ENCODE measurements around the gene BUB1.

Gene BUB1

DNA sequence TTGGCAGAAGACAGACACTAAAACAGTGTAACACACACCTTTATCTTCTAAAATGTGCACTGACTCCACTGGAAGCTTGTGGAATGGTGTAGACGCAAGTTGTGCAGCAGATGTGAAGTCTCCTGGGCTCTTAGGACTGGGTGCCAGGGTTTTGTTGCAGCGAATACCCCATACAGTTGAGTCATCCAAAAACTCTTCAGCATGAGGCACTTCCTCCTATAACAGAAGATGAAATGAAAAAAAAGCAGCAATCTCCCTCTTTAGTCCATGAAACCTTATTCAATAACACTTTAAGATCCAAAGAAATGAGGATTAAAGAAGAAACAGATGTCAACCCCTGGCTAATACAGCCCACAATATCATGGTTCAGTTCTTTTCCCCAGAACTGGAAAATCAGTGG, 22.2 kb downstream of the BUB1 start:
- DNase-seq (ENCODE audit: low read depth): no peak
- no peak overlapping the region for H3K4me3 ChIP-seq (ENCODE audit: low read depth, low read length)
- TF ChIP-seq CTCF (IDR thresholded peaks at IDR 0.05; ENCODE audit: low read depth, low read length, missing control alignments): no peak

- DNase-seq (ENCODE audit: low read depth): no peak
- H3K4me3 ChIP-seq (ENCODE audit: low read depth, low read length): no peak overlapping the region
- no peak for TF ChIP-seq CTCF (IDR thresholded peaks at IDR 0.05; ENCODE audit: low read depth, low read length, missing control alignments)
These were observed 24.0 kb downstream of the BUB1 start for GRCh38 chr2:110653861-110654260.

GRCh38 chr2:110650346-110650745, 27.5 kb downstream of the BUB1 start:
- H3K4me3 ChIP-seq (ENCODE audit: low read depth, low read length): no peak overlapping the region
- TF ChIP-seq CTCF (IDR thresholded peaks at IDR 0.05; ENCODE audit: low read depth, low read length, missing control alignments): no peak
- no peak for DNase-seq (ENCODE audit: low read depth)

DNA sequence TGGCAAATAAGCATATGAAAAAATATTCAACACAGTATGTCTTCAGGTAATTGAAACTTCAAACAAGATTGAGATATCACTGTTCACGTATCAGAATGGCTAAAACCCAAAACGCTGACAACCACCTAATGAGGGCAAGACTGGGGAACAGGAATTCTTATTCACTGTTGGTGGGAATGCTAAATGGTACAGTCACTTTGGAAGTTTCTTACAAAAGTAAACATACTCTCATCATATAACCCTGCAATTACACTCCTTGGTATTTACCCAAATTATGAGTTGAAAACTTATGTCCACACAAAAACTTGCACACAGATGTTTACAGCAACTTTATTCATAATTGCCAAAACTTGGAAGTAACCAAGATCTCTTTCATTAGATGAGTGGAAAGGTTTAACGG, 30.1 kb downstream of the BUB1 start:
- TF ChIP-seq CTCF (IDR thresholded peaks at IDR 0.05; ENCODE audit: low read depth, low read length, missing control alignments): no peak
- no peak for DNase-seq (ENCODE audit: low read depth)
- no peak overlapping the region for H3K4me3 ChIP-seq (ENCODE audit: low read depth, low read length)

- no peak for DNase-seq (ENCODE audit: low read depth)
- H3K4me3 ChIP-seq (ENCODE audit: low read depth, low read length): no peak overlapping the region
- TF ChIP-seq CTCF (IDR thresholded peaks at IDR 0.05; ENCODE audit: low read depth, low read length, missing control alignments): no peak
These were observed 32.2 kb downstream of the BUB1 start for GRCh38 chr2:110645616-110646015.

DNA sequence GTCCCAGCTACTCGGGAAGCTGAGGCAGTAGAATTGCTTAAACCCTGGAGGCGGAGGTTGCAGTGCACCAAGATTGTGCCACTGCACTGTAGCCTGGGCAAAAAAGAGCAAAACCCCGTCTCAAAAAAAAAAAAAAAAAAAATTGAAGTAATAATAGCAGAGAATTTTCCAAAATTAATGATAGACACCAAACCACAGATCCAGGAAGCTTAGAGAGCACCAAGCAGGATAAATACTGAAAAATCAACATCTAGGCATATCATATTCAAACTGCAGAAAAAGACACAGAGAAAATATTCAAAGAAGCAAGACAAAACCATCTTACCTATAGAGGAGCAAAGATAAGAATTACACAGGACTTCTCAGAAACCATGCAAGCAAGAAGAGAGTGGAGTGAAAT, 33.5 kb downstream of the BUB1 start:
- no peak for DNase-seq (ENCODE audit: low read depth)
- TF ChIP-seq CTCF (IDR thresholded peaks at IDR 0.05; ENCODE audit: low read depth, low read length, missing control alignments): no peak
- no peak overlapping the region for H3K4me3 ChIP-seq (ENCODE audit: low read depth, low read length)

DNA sequence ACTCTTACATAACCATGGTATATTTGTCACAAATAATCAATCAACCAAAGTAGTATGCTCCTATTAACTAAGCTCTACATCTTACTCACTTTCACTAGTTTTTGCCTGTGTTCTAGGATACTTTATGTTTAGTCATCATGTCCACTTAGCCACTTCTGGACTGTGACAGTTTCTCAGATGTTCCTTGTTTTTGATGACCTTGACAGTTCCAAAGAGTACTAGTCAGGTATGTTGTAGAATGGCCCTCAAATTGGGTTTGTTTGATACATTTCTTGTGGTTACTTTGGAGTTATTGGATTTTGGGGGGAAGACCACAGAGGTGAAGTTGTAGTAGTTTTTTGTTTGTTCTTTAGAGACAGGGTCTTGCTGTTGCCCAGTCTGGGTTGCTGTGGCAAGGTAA, 35.5 kb downstream of the BUB1 start:
- no peak for TF ChIP-seq CTCF (IDR thresholded peaks at IDR 0.05; ENCODE audit: low read depth, low read length, missing control alignments)
- no peak for DNase-seq (ENCODE audit: low read depth)
- H3K4me3 ChIP-seq (ENCODE audit: low read depth, low read length): no peak overlapping the region

Data from GM12864 (cell line).